Sigmoid colon (tissue), 7 donors: ENCODE measurements around the gene SLC66A1. TPM values are rescaled to one million over a fixed set of nuclear protein-coding genes. Genes with fewer than 3 reads are reported as not detected.

ENCODE experiments used
- DNase-seq: peaks from one replicate; pipeline ENCODE4 v3.0.0-alpha.2; 2019
- H3K27ac ChIP-seq, 4 donors: fragments of 200-600 bp; sonication (generic); one replicate each; pipeline ENCODE4 v1.5.1; 2016 to 2019; ENCODE audit warnings: mild to moderate bottlenecking in 1 of 4
- H3K27me3 ChIP-seq, 3 donors: fragments of 200-600 bp; sonication (generic); one replicate each; pipeline ENCODE4 v1.5.1; 2019; ENCODE audit warnings: mild to moderate bottlenecking in 1 of 3
- H3K36me3 ChIP-seq, 4 donors: fragments of 200-600 bp; sonication (generic); one replicate each; pipeline ENCODE4 v1.5.1; 2016 to 2019
- H3K4me1 ChIP-seq, 4 donors: fragments of 200-600 bp; sonication (generic); one replicate each; pipeline ENCODE4 v1.5.1; 2017 to 2019
- H3K4me3 ChIP-seq, 4 donors: fragments of 200-600 bp; sonication (generic); one replicate each; pipeline ENCODE4 v1.5.1; 2017 to 2019; ENCODE audit warnings: mild to moderate bottlenecking in 2 of 4, moderate library complexity in 1 of 4
- H3K9me3 ChIP-seq, 4 donors: fragments of 200-600 bp in 3 of 4; sonication (generic) in 3 of 4; one replicate each; pipeline versions ENCODE4 v1.5.1 to v1.6.1; 2013 to 2019
- EP300 ChIP-seq, 4 donors: sonication (generic); formaldehyde crosslinking; IDR thresholded peaks; one replicate each; pipeline ENCODE4 v1.6.1; 2017; ENCODE audit warnings: antibody characterized with exemption in 4 of 4
- POLR2A ChIP-seq, 2 donors: fragments of 450-650 bp; IDR thresholded peaks; one replicate each; pipeline ENCODE4 v1.6.1; 2016; ENCODE audit warnings: antibody characterized with exemption in 2 of 2, mild to moderate bottlenecking in 2 of 2, moderate library complexity in 2 of 2
- POLR2AphosphoS5 ChIP-seq, 4 donors: sonication (generic); formaldehyde crosslinking; IDR thresholded peaks; one replicate each; pipeline ENCODE4 v1.6.1; 2017; ENCODE audit warnings: antibody characterized with exemption in 4 of 4
- WGBS, 2 donors: extraction: QIAGEN DNeasy Blood & Tissue Kit; methylation state at CpG; one replicate each; pipeline ENCODE4 v1.1.7; 2013; 5-methylcytosine and 5-hydroxymethylcytosine counted together
- intact Hi-C: fragments of 100-400 bp; cut with DNase I; formaldehyde crosslinking; loops from one replicate; pipeline ENCODE4 v1.15.1; 2023
- polyA plus RNA-seq, 3 donors: library from polyadenylated mRNA; stranded (reverse); fragments of 200-250 nt; gene quantifications; one replicate each; pipeline ENCODE4 v1.2.3, GENCODE V29; 2013
- total RNA-seq, 4 donors: library from RNA; depleted of rRNA; stranded (reverse); fragments of >200 nt; gene quantifications; one replicate each; pipeline ENCODE4 v1.1.0, GENCODE V29; 2016
- TF ChIP-seq, protein P1 (sequence below), 4 experiments: fragments of 450-650 bp in 3 of 4; fragments of 200-600 bp in 1 of 4; IDR thresholded peaks; one replicate each; pipeline ENCODE4 v1.5.1; 2016 to 2019; ENCODE audit warnings: antibody characterized with exemption in 4 of 4, mild to moderate bottlenecking in 3 of 4, moderate library complexity in 2 of 4
- donor health status: healthy with polysubstance abuse.
- donor health status: Bipolar disorder and iron deficiency.
- donor health status: healthy.

The SLC66A1 gene
- total and polyA plus RNA-seq, 7 donors = 5.1 to 16.0 (median 8.1) TPM

DNA sequence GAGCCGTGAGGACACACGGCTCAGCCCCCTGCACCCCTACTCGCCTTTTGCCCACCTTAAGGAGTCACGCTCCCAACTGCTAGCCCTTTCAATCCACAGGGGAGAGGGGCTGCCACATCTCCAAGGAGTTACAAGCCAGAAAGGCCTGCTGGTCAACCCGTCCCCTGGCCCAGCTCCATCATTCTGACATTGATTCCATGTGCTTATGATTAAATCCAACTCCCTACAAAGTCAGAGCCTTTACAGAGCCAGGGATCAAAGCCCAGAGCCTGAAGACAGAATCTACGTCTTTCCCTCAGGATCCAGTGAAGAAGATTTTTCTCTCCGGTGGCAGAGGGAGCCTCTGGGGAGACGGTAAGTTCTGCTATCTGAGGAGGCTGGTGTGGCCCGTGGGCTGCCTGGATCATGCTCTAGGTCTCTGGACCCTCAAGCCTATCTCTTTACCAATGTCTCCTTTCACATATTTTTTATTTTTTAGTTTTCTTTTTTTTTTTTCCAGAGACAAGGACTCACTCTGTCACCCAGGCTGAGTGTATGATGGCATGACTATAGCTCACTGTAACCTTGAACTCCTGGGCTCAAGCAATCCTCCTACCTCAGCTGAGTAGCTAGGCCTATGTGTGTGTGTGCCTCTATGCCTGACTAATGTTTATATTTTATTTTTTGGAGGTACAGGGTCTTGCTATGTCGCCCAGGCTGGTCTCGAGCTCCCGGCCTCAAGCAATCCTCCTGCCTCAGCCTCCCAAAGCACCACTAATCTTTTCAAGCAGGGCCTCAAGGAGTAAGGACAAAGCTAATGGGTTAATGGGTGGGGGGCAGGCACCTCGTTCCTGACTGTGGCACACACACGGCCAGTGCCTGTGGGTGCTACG is 61.3 kb downstream of the SLC66A1 start:
- 95 to 96% methylated on average over 15 of the region's 15 CpGs for WGBS, 2 donors
- H3K36me3 ChIP-seq = peaks cover 11 to 73% (median 30%) of the 10 kb centered on the region in 4 donors
- peaks cover 0 to 35% (median 30%) of the 10 kb centered on the region in 4 donors for H3K4me1 ChIP-seq
- intact Hi-C loops = no loop called here
- no peak for DNase-seq
- H3K9me3 ChIP-seq = no peaks in the 10 kb centered on the region
- H3K27me3 ChIP-seq = no peaks in the 10 kb centered on the region
- no peak overlapping the region for H3K4me3 ChIP-seq
- TF ChIP-seq, protein P1, sequence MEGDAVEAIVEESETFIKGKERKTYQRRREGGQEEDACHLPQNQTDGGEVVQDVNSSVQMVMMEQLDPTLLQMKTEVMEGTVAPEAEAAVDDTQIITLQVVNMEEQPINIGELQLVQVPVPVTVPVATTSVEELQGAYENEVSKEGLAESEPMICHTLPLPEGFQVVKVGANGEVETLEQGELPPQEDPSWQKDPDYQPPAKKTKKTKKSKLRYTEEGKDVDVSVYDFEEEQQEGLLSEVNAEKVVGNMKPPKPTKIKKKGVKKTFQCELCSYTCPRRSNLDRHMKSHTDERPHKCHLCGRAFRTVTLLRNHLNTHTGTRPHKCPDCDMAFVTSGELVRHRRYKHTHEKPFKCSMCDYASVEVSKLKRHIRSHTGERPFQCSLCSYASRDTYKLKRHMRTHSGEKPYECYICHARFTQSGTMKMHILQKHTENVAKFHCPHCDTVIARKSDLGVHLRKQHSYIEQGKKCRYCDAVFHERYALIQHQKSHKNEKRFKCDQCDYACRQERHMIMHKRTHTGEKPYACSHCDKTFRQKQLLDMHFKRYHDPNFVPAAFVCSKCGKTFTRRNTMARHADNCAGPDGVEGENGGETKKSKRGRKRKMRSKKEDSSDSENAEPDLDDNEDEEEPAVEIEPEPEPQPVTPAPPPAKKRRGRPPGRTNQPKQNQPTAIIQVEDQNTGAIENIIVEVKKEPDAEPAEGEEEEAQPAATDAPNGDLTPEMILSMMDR (IDR thresholded peaks at IDR 0.05) = no peak
- TF ChIP-seq EP300 (IDR thresholded peaks at IDR 0.05) (no peak), POLR2A (IDR thresholded peaks at IDR 0.05) (no peak), POLR2AphosphoS5 (IDR thresholded peaks at IDR 0.05) (no peak)
- H3K27ac ChIP-seq = peak overlapping the region; percentile 24 to 51 (median 44)

- peaks cover 0 to 28% (median 25%) of the 10 kb centered on the region in 4 donors for H3K4me1 ChIP-seq
- peaks cover 12 to 74% (median 32%) of the 10 kb centered on the region in 4 donors for H3K36me3 ChIP-seq
- 84 to 85% methylated on average over 14 of the region's 14 CpGs for WGBS, 2 donors
- H3K4me3 ChIP-seq = no peak overlapping the region
- no peaks in the 10 kb centered on the region for H3K9me3 ChIP-seq
- peak overlapping the region; percentile 24 to 51 (median 44) for H3K27ac ChIP-seq
- DNase-seq = no peak
- H3K27me3 ChIP-seq = no peaks in the 10 kb centered on the region
- TF ChIP-seq, protein P1 (IDR thresholded peaks at IDR 0.05) = peak in 1 of 4 experiments; percentile 22
- TF ChIP-seq EP300 (IDR thresholded peaks at IDR 0.05) = no peak
- intact Hi-C loops = no loop called here
Measured at GRCh38 chr1:19374083-19374801, 62.1 kb downstream of the SLC66A1 start.

DNA sequence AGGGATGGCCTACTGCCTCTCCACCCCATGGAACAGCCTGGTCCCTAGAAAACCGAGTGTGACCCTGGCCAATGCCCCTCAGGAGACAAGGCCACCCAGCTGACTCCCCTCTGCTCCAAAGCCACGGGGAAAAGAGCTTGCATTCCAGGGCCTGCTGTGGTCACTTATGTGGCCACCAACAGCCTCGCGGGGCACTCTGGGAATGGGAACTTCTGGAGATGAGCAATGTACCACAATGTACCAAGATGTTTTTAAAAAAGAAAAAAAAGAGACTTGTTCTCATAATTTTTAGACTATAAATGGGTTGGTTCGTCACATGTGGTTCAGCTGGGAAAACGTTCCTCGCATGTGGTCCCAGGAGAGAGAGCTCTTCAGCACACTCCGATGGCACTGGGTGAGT is 62.8 kb downstream of the SLC66A1 start:
- TF ChIP-seq, protein P1 (IDR thresholded peaks at IDR 0.05) = no peak
- TF ChIP-seq EP300 (IDR thresholded peaks at IDR 0.05) = no peak
- TF ChIP-seq POLR2A (IDR thresholded peaks at IDR 0.05) = no peak
- no peak for TF ChIP-seq POLR2AphosphoS5 (IDR thresholded peaks at IDR 0.05)
- intact Hi-C loops = no loop called here
- Histone ChIP-seq H3K36me3 (peaks cover 12 to 74% (median 34%) of the 10 kb centered on the region in 4 donors), H3K4me3 (no peak overlapping the region), H3K4me1 (peaks cover 0 to 21% (median 18%) of the 10 kb centered on the region in 4 donors), H3K27ac (peak overlapping the region in 3 of 4 donors; percentile 3 to 48 (median 24)), H3K27me3 (no peaks in the 10 kb centered on the region), H3K9me3 (no peaks in the 10 kb centered on the region)
- 92 to 93% methylated on average over 8 of the region's 8 CpGs for WGBS, 2 donors
- no peak for DNase-seq

DNA sequence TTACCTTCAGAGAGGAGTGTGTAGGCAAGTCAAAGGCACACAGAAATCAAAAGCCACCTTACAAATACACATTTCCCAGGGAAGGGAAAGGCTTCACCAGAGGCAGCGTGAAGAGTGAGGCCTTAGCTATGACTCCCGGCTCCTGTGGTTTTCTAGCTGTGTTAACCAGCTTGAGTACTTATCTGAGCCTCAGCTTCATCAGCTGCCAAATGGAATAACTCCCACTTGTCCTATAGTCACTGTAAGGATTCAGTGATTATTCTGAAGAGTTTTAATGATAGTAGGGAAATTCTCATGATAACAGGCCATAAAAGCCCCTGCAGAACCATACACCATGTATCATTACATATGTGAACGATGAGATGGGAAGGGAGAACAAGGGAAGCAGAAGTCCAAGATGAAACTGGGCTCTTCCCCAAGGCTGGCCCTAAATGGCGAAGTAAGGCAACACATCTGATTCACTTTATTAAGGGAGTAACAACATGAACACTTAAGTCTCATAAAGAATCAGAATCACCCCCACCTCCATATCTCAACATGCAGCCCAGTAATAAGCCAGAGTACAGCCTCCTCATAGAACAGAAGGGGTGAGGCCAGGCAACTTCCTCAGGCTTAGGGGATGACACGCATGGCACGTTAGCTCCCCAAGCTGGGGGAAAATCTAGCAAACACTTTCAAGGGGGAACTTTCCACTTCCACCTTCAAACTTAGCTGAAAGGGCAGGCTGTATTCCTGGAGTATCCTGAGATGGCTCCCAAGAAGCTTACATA is 63.7 kb downstream of the SLC66A1 start:
- DNase-seq = no peak
- peaks cover 12 to 82% (median 39%) of the 10 kb centered on the region in 4 donors for H3K36me3 ChIP-seq
- H3K4me1 ChIP-seq = peaks cover 0 to 19% (median 15%) of the 10 kb centered on the region in 4 donors
- H3K27me3 ChIP-seq = no peaks in the 10 kb centered on the region
- TF ChIP-seq EP300 (IDR thresholded peaks at IDR 0.05) (no peak), POLR2A (IDR thresholded peaks at IDR 0.05) (no peak), POLR2AphosphoS5 (IDR thresholded peaks at IDR 0.05) (no peak)
- TF ChIP-seq, protein P1 (IDR thresholded peaks at IDR 0.05) = no peak
- intact Hi-C loops = no loop called here
- H3K9me3 ChIP-seq = no peaks in the 10 kb centered on the region
- no peak overlapping the region for H3K4me3 ChIP-seq
- peak overlapping the region in 2 of 4 donors; percentile 3 to 23 for H3K27ac ChIP-seq
- WGBS, 2 donors = 89 to 95% methylated on average over 6 of the region's 6 CpGs
